ENCODE results near the gene ODR4.

- no peak for TF ChIP-seq CTCF (conservative IDR thresholded peaks at IDR 0.05)
- TF ChIP-seq EZH2 (IDR thresholded peaks at IDR 0.05; ENCODE audit: low read depth): no peak
These were observed 50.5 kb downstream of the ODR4 start for GRCh38 chr1:186426118-186426517.
